HG02623 (cell line): ENCODE data around the gene SCN4B.

Source experiments
- ATAC-seq: cut with Tn5 transposase; IDR thresholded peaks from one replicate; pipeline ENCODE4 v1.9.1; 2021; ENCODE audit warnings: moderate library complexity; ENCODE audit not compliant: unreplicated experiment

Gene SCN4B

DNA sequence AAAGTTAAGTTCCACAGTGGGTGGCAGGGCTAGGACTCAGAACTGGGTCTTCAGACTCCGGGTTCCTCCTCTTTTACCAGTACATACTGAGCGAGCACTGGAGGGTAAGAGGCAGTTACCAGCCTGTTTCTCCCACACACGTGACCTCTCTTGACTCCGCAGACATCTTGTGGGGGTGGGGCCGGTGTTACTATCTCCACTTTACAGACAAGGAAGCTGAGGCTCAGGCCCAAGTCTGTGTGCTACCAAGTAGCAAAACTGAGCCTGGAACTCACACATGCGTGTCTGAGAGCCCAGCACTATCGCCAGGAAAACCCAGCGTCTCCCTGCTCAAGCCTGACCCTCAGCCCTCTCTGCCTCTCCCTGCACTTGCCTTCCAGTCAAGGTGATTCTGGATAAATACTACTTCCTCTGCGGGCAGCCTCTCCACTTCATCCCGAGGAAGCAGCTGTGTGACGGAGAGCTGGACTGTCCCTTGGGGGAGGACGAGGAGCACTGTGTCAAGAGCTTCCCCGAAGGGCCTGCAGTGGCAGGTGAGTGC, 49.8 kb downstream of the SCN4B start:
- ATAC-seq, result no peak

GRCh38 chr11:118100691-118101232, 51.9 kb downstream of the SCN4B start:
- ATAC-seq, result no peak

- no peak for ATAC-seq
These were observed 52.6 kb downstream of the SCN4B start for GRCh38 chr11:118099838-118100556.

DNA sequence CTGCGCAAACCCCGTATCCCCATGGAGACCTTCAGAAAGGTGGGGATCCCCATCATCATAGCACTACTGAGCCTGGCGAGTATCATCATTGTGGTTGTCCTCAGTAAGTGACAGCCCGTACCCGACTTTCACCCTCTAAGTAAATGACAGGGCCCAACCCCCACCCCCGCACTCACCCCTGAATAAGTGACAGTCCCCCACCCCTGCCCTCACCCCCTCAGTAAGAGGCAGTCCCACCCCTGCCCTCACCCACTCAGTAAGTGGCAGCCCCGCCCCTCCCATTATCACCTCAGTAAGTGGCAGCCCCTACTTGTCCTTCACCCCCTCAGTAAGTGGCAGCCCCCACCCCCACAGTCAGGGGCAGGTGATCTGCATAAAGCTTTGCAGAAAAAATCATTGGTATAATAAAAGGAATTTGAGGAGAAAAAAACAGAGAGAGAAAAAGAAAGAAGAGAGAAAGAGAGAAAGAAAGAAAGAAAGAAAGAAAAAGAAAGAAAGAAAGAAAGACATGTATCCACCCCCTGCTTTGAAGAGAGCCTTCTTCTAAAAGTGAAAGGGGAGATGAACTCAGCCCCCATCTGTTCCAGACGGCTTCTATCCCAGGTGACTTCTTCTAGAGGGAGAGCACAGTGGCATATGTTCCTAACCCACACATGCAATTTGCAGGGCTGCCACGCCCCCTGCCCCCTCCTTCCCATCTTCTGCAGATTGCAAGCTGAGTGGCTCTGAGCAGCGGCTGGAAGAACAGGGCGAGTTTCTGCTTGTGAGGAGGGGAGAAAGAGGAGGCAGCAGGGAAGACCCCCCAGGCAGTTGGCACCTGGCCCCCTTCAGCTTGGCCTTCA, 53.4 kb downstream of the SCN4B start:
- ATAC-seq, result no peak

DNA sequence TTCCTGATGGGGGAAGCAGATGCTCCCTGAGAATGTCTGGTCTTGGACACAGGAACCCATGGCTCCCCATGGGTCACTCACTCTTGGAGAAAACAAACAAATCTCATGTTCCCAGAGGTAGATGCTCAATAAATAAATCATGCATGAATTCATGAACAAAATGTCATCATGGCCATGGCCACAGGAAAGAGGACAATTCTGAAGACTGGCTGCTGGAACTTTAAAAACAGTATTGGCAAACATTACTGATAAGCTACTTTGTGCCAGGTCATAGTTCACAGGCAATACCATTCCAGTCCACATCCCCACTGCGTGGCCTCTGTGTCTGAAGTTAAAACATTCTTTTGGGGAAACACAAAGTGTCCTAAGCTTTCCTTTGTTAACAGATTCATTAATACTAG, 56.7 kb downstream of the SCN4B start:
- no peak for ATAC-seq

- no peak for ATAC-seq
These were observed 57.1 kb downstream of the SCN4B start for GRCh38 chr11:118095493-118095892.

DNA sequence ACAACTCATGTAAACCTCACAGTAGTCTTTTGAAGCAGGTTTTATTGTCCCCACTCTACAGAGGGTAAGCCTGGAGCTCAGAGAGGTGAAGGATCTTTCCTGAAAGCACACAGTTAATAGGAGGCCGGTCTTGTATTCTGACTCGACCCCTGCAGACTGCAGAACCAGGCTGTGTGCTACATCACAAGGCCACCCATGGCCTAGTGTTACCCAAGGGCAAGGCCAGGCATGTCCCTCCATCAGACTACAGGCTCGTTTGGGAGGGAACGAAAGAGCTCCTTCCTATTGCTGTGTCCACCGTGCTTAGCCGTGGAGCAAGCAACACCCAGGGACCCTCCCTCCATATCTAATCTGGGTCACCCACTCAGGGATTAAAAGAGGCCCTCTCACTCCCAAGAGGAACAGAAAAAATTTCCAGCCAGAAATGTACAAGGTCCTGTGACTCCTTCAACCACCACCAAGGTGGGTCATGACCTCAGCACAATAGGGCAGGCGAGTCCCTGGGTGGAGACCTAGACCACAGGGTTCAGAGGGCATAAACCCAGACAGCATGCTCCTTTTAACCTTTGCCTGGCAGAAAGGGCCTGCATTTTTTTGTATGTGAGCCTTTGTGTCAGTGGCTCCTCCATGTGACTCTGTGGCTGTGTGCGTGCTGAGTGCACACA, 59.6 kb downstream of the SCN4B start:
- no peak for ATAC-seq

GRCh38 chr11:118091690-118092089, 60.9 kb downstream of the SCN4B start:
- ATAC-seq, result no peak

DNA sequence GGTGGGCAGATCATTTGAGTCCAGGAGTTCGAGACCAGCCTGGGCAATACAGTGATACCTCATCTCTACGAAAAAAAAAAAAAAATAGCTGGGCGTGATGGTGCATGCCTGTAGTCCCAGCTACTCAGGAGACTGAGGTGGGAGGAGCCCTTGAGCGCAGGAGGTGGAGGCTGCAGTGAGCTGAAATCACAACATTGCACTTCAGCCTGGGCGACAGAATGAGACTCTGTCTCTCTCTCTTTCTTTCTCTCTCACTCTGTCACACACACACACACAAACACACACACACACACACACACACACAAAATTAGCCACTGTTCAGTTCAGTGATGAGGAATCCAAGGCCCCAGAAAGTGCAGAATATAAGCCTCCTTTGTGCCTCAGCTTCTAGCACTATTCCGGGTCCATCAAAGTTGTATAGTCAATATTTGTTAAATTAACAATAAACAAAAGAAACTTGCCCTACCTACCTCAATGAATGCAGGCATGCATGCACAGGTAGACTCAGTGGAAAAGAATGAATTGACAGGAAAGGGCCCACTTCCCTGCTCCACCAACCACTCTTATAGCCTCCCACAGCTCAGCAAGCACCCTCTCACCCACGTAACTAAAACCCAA, 62.0 kb downstream of the SCN4B start:
- ATAC-seq, result no peak

GRCh38 chr11:118088531-118088930, 64.1 kb downstream of the SCN4B start:
- no peak for ATAC-seq

DNA sequence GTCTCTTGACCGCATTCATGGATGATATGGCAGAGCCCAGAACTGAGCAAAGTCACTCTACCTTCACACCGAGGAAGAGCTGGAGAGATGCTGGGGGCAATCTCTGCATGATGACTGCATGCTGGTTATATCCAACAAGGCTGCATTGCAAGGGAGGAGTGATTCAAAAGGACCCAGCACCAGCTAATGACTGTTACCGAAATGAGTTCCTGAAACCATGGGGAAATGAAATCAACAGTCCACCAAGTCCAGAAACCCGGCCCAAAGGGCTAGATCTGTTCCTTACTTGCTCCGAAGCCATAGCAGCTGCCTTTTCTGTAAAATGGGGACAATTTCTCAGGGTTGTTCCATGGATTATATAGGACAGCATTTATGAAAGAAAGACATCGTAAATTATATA, 64.7 kb downstream of the SCN4B start:
- ATAC-seq, result no peak

DNA sequence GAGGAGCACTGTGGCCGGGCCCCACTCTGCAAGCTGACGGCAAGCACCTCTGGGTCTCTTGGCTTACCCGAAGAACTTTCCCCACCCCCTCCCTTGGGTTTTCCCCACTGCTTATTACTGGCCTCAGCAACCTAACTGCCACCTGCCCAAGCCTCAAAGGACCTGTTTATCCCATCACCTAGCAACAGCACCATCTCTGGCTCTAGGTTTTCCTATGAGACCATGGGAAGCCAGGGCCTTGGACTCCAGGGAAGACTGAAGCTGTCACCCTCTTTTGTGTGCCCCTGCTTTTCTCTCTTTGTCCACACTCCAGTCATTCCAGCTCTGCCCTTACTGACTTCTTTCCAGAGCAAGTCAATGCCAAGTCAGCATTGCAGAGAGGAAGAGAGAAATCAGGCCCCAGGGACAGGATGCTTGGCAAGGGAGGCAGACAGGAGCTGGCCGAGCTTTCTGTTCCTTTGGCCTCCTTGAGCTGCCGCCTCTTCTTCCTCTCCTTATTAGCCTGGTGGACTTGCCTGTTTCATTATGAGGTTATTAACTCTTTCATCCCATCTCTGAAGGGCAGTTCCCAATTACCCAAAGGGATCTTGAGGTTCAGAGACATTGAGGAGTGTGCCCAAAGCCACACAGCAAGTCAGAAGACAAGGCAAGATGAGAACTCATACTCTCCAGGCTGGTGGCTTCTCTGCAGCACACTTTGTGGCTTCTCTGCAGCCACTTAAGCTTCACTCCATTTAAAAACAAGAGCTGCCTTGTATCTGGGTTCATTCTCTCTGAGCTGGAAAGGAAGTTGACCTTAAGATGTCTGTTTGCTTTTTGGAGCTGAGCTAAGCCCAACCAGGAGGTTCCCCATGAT, 65.5 kb downstream of the SCN4B start, which contains the start of gene SMIM35:
Gene SMIM35 (minus strand): TSS at position 51 of the 856 bp plus-strand sequence. CDS start 206 bp downstream, outside the sequence.
- ATAC-seq, result no peak

DNA sequence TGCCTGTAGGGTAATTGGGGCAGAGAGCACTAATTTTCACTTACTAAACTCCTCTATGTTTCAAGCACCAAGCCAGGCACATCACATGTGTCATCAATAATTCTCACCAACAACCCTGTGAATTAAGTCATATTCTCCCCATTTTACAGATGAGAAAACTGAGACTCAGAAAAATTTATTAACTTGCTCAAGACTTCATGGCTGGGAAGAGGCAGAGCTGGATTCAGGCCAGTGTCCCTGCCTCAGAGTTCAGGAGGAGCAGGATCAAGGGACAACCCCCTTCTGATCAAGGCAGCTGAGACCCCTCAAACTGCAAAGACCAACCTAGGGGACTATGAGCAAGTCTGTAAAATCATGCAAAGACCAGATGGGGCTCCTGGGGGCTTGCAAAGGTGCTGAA, 68.0 kb downstream of the SCN4B start:
- no peak for ATAC-seq

DNA sequence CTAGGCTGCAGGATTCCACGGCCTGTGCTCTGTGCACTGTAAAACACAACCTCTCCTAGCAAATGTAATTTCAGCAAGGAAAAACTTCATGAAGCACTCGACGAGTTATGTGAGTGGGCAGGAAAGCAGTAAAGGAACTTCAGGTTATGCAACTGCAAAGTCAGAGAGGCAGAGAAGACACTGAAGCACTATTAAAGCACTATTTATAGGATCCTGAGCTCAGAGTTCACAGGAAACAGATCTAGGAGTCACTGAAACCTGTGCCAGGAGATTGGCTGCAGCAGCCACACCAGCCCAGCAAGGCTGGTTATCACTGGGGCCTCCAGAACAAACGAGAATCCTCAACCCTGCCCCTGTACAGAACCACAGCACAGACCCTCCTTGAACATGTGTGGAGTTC, 68.4 kb downstream of the SCN4B start:
- ATAC-seq, result no peak
